Measurements from ENCODE around the gene ATM.

DNA sequence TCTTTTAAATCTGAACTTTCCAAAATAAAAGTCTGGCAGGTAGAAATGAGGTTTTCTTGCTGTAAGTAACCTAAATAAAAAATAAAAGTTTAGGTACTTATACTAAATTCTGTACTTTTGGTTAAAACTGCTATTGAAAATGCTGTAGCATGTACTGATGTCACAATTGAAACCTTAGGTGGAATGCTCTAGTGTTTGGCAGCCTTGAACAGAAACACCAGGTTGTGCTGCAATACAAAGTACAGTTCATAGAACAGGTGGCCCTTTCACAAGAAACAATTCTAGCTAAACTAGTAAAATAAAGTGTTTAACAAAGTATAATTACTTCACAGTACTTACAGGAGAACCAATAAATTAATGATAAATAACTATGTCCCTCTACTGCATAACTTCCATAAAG, 25.5 kb upstream of the ATM start:
- TF ChIP-seq CREB1 (IDR thresholded peaks at IDR 0.05; ENCODE audit: low read depth) (no peak), TCF12 (IDR thresholded peaks at IDR 0.05; ENCODE audit: low read depth) (no peak), RAD21 (IDR thresholded peaks at IDR 0.05; ENCODE audit: low read depth) (no peak), TAF1 (IDR thresholded peaks at IDR 0.05; ENCODE audit: low read depth) (no peak), FOXM1 (IDR thresholded peaks at IDR 0.05; ENCODE audit: borderline replicate concordance, low read depth) (no peak)

All from Ishikawa (cell line).